ENCODE data around the gene EDEM1. TPM values are rescaled to one million over a fixed set of nuclear protein-coding genes. Genes with fewer than 3 reads are reported as not detected.

EDEM1 gene
- total RNA-seq, 1 experiment from 2014 or later, result 68.8 TPM

DNA sequence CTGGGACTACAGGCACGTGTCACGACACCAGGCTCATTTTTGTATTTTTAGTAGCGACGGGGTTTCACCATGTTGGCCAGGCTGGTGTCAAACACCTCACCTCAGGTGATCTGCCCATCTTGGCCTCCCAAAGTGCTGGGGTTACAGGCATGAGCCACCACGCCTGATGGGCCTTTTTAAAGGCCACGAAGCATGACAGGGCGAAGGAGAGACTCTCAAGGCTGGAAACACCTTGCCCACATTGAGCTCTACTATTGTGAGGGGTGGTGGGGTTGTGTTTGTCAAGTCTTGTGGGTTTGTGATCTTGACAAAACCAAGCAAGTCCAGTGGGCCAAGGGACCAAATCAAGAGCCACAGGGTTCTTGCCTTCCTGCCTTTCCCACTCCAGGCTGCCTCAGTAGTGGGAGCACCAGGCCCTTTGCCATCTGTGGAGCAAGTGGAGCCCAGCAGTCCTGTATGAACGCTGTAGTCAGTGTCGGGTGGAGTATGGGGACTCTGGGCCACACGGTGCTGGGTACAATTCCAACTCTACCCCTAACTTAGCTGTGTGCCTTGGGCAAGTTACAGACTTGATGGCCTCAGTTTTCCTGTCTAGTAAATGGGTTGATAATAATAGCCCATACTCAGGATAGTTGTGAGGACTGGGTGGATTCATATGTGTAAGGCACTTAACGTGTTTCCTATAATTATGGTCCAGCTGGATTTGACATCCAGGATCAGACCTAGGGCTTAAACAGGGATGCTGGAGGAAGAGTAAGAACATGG is 33.3 kb downstream of the EDEM1 start:
- Histone ChIP-seq H3K36me3 (ENCODE audit: insufficient read depth, low read length) (peaks cover 28% of the 10 kb centered on the region; the same call in 1 of the 2 replicates), H3K27ac (ENCODE audit: low read length) (no peak overlapping the region), H2AFZ (ENCODE audit: low read length) (no peak overlapping the region), H3K4me1 (ENCODE audit: low read length) (no peaks in the 10 kb centered on the region), H3K9ac (ENCODE audit: low read length) (no peak overlapping the region), H3K79me2 (ENCODE audit: low read length) (no peaks in the 10 kb centered on the region), H3K9me3 (ENCODE audit: low read length) (no peaks in the 10 kb centered on the region), H3K9me2 (replicated peaks; ENCODE audit: insufficient read depth, low read length) (no peaks in the 10 kb centered on the region), H4K20me1 (ENCODE audit: insufficient read depth, low read depth, low read length) (no peaks in the 10 kb centered on the region), H3K27me3 (ENCODE audit: low read length) (no peaks in the 10 kb centered on the region), H3K4me2 (ENCODE audit: low read depth, low read length, poor library complexity, severe bottlenecking) (no peak overlapping the region), H3K4me3 (ENCODE audit: low read length) (no peak overlapping the region)
- DNase-seq, result no peak

GRCh38 chr3:5221701-5222100 is 34.2 kb downstream of the EDEM1 start:
- H3K79me2 ChIP-seq (ENCODE audit: low read length), result no peaks in the 10 kb centered on the region
- no peaks in the 10 kb centered on the region for H4K20me1 ChIP-seq (ENCODE audit: insufficient read depth, low read depth, low read length)
- no peak overlapping the region for H3K27ac ChIP-seq (ENCODE audit: low read length)
- H3K36me3 ChIP-seq (ENCODE audit: insufficient read depth, low read length), result peaks cover 21% of the 10 kb centered on the region; the same call in 1 of the 2 replicates
- H3K27me3 ChIP-seq (ENCODE audit: low read length), result no peaks in the 10 kb centered on the region
- no peaks in the 10 kb centered on the region for H3K4me1 ChIP-seq (ENCODE audit: low read length)
- H3K9me3 ChIP-seq (ENCODE audit: low read length), result no peaks in the 10 kb centered on the region
- DNase-seq, result no peak
- H3K4me2 ChIP-seq (ENCODE audit: low read depth, low read length, poor library complexity, severe bottlenecking), result no peak overlapping the region
- H3K4me3 ChIP-seq (ENCODE audit: low read length), result no peak overlapping the region
- no peaks in the 10 kb centered on the region for H3K9me2 ChIP-seq (replicated peaks; ENCODE audit: insufficient read depth, low read length)
- H3K9ac ChIP-seq (ENCODE audit: low read length), result no peak overlapping the region
- no peak overlapping the region for H2AFZ ChIP-seq (ENCODE audit: low read length)

- Histone ChIP-seq H2AFZ (ENCODE audit: low read length) (no peak overlapping the region), H3K4me3 (ENCODE audit: low read length) (no peak overlapping the region), H3K9me2 (replicated peaks; ENCODE audit: insufficient read depth, low read length) (no peaks in the 10 kb centered on the region), H3K79me2 (ENCODE audit: low read length) (no peaks in the 10 kb centered on the region), H3K27ac (ENCODE audit: low read length) (no peak overlapping the region), H3K4me2 (ENCODE audit: low read depth, low read length, poor library complexity, severe bottlenecking) (no peak overlapping the region), H3K9me3 (ENCODE audit: low read length) (no peaks in the 10 kb centered on the region), H3K9ac (ENCODE audit: low read length) (no peak overlapping the region), H3K36me3 (ENCODE audit: insufficient read depth, low read length) (peaks cover 14% of the 10 kb centered on the region; the same call in 1 of the 2 replicates), H3K27me3 (ENCODE audit: low read length) (no peaks in the 10 kb centered on the region), H4K20me1 (ENCODE audit: insufficient read depth, low read depth, low read length) (no peaks in the 10 kb centered on the region), H3K4me1 (ENCODE audit: low read length) (no peaks in the 10 kb centered on the region)
- no peak for DNase-seq
Observed at GRCh38 chr3:5222283-5223005, 34.9 kb downstream of the EDEM1 start.

DNA sequence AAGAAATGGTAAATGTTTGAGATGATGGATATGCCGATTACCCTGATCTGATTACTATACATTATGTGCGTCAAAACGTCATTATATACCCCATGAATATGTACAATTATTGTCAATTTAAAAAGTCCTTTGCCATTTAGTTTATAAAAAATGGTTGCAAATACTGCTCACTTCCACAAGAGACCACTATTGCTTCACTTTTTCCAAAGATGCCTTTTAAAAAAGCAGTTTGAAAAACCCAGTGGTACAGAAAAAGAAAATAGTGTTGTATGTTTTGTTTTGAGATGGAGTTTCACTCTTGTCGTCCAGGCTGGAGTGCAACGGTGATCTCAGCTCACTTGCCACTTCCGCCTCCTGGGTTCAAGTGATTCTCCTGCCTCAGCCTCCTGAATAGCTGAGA is 39.3 kb downstream of the EDEM1 start:
- peaks cover 12% of the 10 kb centered on the region for H3K4me1 ChIP-seq (ENCODE audit: low read length)
- H3K9me2 ChIP-seq (replicated peaks; ENCODE audit: insufficient read depth, low read length), result no peaks in the 10 kb centered on the region
- H2AFZ ChIP-seq (ENCODE audit: low read length), result no peak overlapping the region
- DNase-seq, result peak; percentile 76
- no peaks in the 10 kb centered on the region for H4K20me1 ChIP-seq (ENCODE audit: insufficient read depth, low read depth, low read length)
- H3K79me2 ChIP-seq (ENCODE audit: low read length), result no peaks in the 10 kb centered on the region
- no peaks in the 10 kb centered on the region for H3K27me3 ChIP-seq (ENCODE audit: low read length)
- H3K4me2 ChIP-seq (ENCODE audit: low read depth, low read length, poor library complexity, severe bottlenecking), result no peak overlapping the region
- H3K36me3 ChIP-seq (ENCODE audit: insufficient read depth, low read length), result no peaks in the 10 kb centered on the region
- no peak overlapping the region for H3K9ac ChIP-seq (ENCODE audit: low read length)
- H3K9me3 ChIP-seq (ENCODE audit: low read length), result no peaks in the 10 kb centered on the region
- H3K4me3 ChIP-seq (ENCODE audit: low read length), result no peak overlapping the region
- H3K27ac ChIP-seq (ENCODE audit: low read length), result no peak overlapping the region

- Histone ChIP-seq H3K4me2 (ENCODE audit: low read depth, low read length, poor library complexity, severe bottlenecking) (no peak overlapping the region), H3K36me3 (ENCODE audit: insufficient read depth, low read length) (no peaks in the 10 kb centered on the region), H3K4me1 (ENCODE audit: low read length) (peaks cover 17% of the 10 kb centered on the region), H3K79me2 (ENCODE audit: low read length) (no peaks in the 10 kb centered on the region), H3K27ac (ENCODE audit: low read length) (no peak overlapping the region), H2AFZ (ENCODE audit: low read length) (no peak overlapping the region), H3K27me3 (ENCODE audit: low read length) (no peaks in the 10 kb centered on the region), H3K4me3 (ENCODE audit: low read length) (no peak overlapping the region), H4K20me1 (ENCODE audit: insufficient read depth, low read depth, low read length) (no peaks in the 10 kb centered on the region), H3K9me2 (replicated peaks; ENCODE audit: insufficient read depth, low read length) (no peaks in the 10 kb centered on the region), H3K9me3 (ENCODE audit: low read length) (no peaks in the 10 kb centered on the region), H3K9ac (ENCODE audit: low read length) (no peak overlapping the region)
- DNase-seq, result no peak
Observed at GRCh38 chr3:5227812-5228211, 40.3 kb downstream of the EDEM1 start.

GRCh38 chr3:5229414-5229813 is 41.9 kb downstream of the EDEM1 start:
- H3K36me3 ChIP-seq (ENCODE audit: insufficient read depth, low read length), result no peaks in the 10 kb centered on the region
- no peaks in the 10 kb centered on the region for H3K9me3 ChIP-seq (ENCODE audit: low read length)
- H3K4me2 ChIP-seq (ENCODE audit: low read depth, low read length, poor library complexity, severe bottlenecking), result no peak overlapping the region
- no peak overlapping the region for H3K9ac ChIP-seq (ENCODE audit: low read length)
- H3K9me2 ChIP-seq (replicated peaks; ENCODE audit: insufficient read depth, low read length), result no peaks in the 10 kb centered on the region
- H3K27me3 ChIP-seq (ENCODE audit: low read length), result no peaks in the 10 kb centered on the region
- no peak for DNase-seq
- no peaks in the 10 kb centered on the region for H3K79me2 ChIP-seq (ENCODE audit: low read length)
- H2AFZ ChIP-seq (ENCODE audit: low read length), result no peak overlapping the region
- H3K4me3 ChIP-seq (ENCODE audit: low read length), result no peak overlapping the region
- H3K27ac ChIP-seq (ENCODE audit: low read length), result no peak overlapping the region
- peaks cover 17% of the 10 kb centered on the region for H3K4me1 ChIP-seq (ENCODE audit: low read length)
- H4K20me1 ChIP-seq (ENCODE audit: insufficient read depth, low read depth, low read length), result no peaks in the 10 kb centered on the region

GRCh38 chr3:5231074-5231473 is 43.6 kb downstream of the EDEM1 start:
- Histone ChIP-seq H2AFZ (ENCODE audit: low read length) (no peak overlapping the region), H3K4me3 (ENCODE audit: low read length) (no peak overlapping the region), H3K27me3 (ENCODE audit: low read length) (no peaks in the 10 kb centered on the region), H3K79me2 (ENCODE audit: low read length) (no peaks in the 10 kb centered on the region), H4K20me1 (ENCODE audit: insufficient read depth, low read depth, low read length) (no peaks in the 10 kb centered on the region), H3K9ac (ENCODE audit: low read length) (no peak overlapping the region), H3K9me2 (replicated peaks; ENCODE audit: insufficient read depth, low read length) (no peaks in the 10 kb centered on the region), H3K9me3 (ENCODE audit: low read length) (no peaks in the 10 kb centered on the region), H3K4me2 (ENCODE audit: low read depth, low read length, poor library complexity, severe bottlenecking) (peak overlapping the region; percentile 21), H3K36me3 (ENCODE audit: insufficient read depth, low read length) (no peaks in the 10 kb centered on the region), H3K4me1 (ENCODE audit: low read length) (peaks cover 17% of the 10 kb centered on the region), H3K27ac (ENCODE audit: low read length) (no peak overlapping the region)
- DNase-seq, result no peak

- H3K9me3 ChIP-seq (ENCODE audit: low read length), result no peaks in the 10 kb centered on the region
- H3K4me3 ChIP-seq (ENCODE audit: low read length), result no peak overlapping the region
- H3K4me2 ChIP-seq (ENCODE audit: low read depth, low read length, poor library complexity, severe bottlenecking), result peak overlapping the region; percentile 21
- peak; percentile 53 for DNase-seq
- H3K79me2 ChIP-seq (ENCODE audit: low read length), result no peaks in the 10 kb centered on the region
- no peaks in the 10 kb centered on the region for H3K27me3 ChIP-seq (ENCODE audit: low read length)
- 0 out of 2 replicates have a peak overlapping the region, but pooled peaks have one; percentile 16 for H3K9ac ChIP-seq (ENCODE audit: low read length)
- H3K27ac ChIP-seq (ENCODE audit: low read length), result no peak overlapping the region
- H2AFZ ChIP-seq (ENCODE audit: low read length), result no peak overlapping the region
- no peaks in the 10 kb centered on the region for H3K36me3 ChIP-seq (ENCODE audit: insufficient read depth, low read length)
- H3K4me1 ChIP-seq (ENCODE audit: low read length), result peaks cover 17% of the 10 kb centered on the region
- no peaks in the 10 kb centered on the region for H3K9me2 ChIP-seq (replicated peaks; ENCODE audit: insufficient read depth, low read length)
- H4K20me1 ChIP-seq (ENCODE audit: insufficient read depth, low read depth, low read length), result no peaks in the 10 kb centered on the region
Observed at GRCh38 chr3:5231487-5231886, 44.0 kb downstream of the EDEM1 start.
